Endothelial cell of umbilical vein (primary cell): ENCODE measurements around the gene LRRFIP2. TPM values are rescaled to one million over a fixed set of nuclear protein-coding genes. Genes with fewer than 3 reads are reported as not detected.

Experiments
- BruUV-seq: library from RNA; stranded (reverse); fragments of 400-500 nt; replicated peaks from 2 replicates; lab custom pipeline; 2021; lab: Mats Ljungman, UMichigan
- CTCF ChIA-PET: fragments of 300-600, 350-600 bp; sonication (Branson Sonifier 250); formaldehyde crosslinking; loops from one replicate; lab custom pipeline; 2021; ENCODE audit warnings: antibody characterized with exemption, inconsistent platforms; lab: Charles Lee
- POLR2A ChIA-PET: fragments of 300-600, 350-600 bp; sonication (Branson Sonifier 250); formaldehyde crosslinking; loops from one replicate; lab custom pipeline; 2021; ENCODE audit warnings: antibody characterized with exemption, inconsistent platforms; lab: Charles Lee
- DNase-seq: peaks from one replicate; pipeline ENCODE4 v3.0.0-alpha.2; 2011; ENCODE audit warnings: low read depth, low spot score
- FAIRE-seq: peaks from 2 replicates; lab custom pipeline; 2011; peaks lifted over from hg19 to GRCh38; lab: Jason Lieb, UNC
- H2AFZ ChIP-seq: 2 replicates; pipeline ENCODE4 v1.6.0; 2012; ENCODE audit warnings: low read depth, low read length, control low read depth, inconsistent platforms
- H3K27ac ChIP-seq: 2 replicates; pipeline ENCODE4 v1.5.1; 2011; ENCODE audit warnings: low read depth, mild to moderate bottlenecking, control low read depth, low read length, moderate library complexity; ENCODE audit not compliant: insufficient read depth
- H3K27me3 ChIP-seq, 2 experiments: 2 replicates each; pipeline versions ENCODE4 v1.6.0 to v1.6.1; 2011; ENCODE audit warnings: low read length in 2 of 2, mixed read lengths in 1 of 2; ENCODE audit not compliant: control insufficient read depth in 2 of 2, insufficient read depth in 2 of 2
- H3K36me3 ChIP-seq, 2 experiments: 2 replicates in 1 of 2; 3 replicates in 1 of 2; pipeline ENCODE4 v1.5.1; 2011; ENCODE audit warnings: low read length in 2 of 2, mild to moderate bottlenecking in 1 of 2, moderate library complexity in 1 of 2; ENCODE audit not compliant: control insufficient read depth in 2 of 2, insufficient read depth in 2 of 2; ENCODE audit errors: extremely low read depth in 1 of 2
- H3K4me1 ChIP-seq: 3 replicates; pipeline ENCODE4 v1.5.1; 2011; ENCODE audit warnings: mild to moderate bottlenecking, low read length; ENCODE audit not compliant: control insufficient read depth, insufficient read depth; ENCODE audit errors: extremely low read depth
- H3K4me2 ChIP-seq: 2 replicates; pipeline ENCODE4 v1.6.1; 2011; ENCODE audit warnings: low read length, control low read depth, mixed read lengths; ENCODE audit not compliant: insufficient read depth
- H3K4me3 ChIP-seq, 3 experiments: fragments of 200-600 bp in 1 of 3; sonication (generic), shearing (Covaris generic) in 1 of 3; replicated peaks in 1 of 3; 2 replicates each; pipeline ENCODE4 v1.5.1; 2011 to 2016; ENCODE audit warnings: control low read depth in 3 of 3, low read length in 3 of 3, mild to moderate bottlenecking in 2 of 3, inconsistent platforms in 1 of 3, low read depth in 1 of 3, moderate library complexity in 1 of 3; ENCODE audit not compliant: insufficient read depth in 1 of 3
- H3K79me2 ChIP-seq: 2 replicates; pipeline ENCODE4 v1.6.0; 2012; ENCODE audit warnings: low read length, inconsistent platforms; ENCODE audit not compliant: control insufficient read depth, insufficient read depth
- H3K9ac ChIP-seq: replicated peaks from 2 replicates; pipeline ENCODE3; 2011; ENCODE audit warnings: low read length, control low read depth; ENCODE audit not compliant: insufficient read depth; ENCODE audit errors: extremely low read depth
- H3K9me1 ChIP-seq: replicated peaks from 3 replicates; pipeline ENCODE4 v1.6.0; 2011; ENCODE audit warnings: mild to moderate bottlenecking, low read length; ENCODE audit not compliant: control insufficient read depth, insufficient read depth; ENCODE audit errors: extremely low read depth
- H3K9me3 ChIP-seq: replicated peaks from 2 replicates; pipeline ENCODE4 v1.5.1; 2012; ENCODE audit warnings: low read length, inconsistent platforms; ENCODE audit not compliant: control insufficient read depth, insufficient read depth
- H4K20me1 ChIP-seq: replicated peaks from 2 replicates; pipeline ENCODE3; 2011; ENCODE audit warnings: mild to moderate bottlenecking, low read length; ENCODE audit not compliant: control insufficient read depth, insufficient read depth; ENCODE audit errors: extremely low read depth
- CTCF ChIP-seq, 2 donors: IDR thresholded peaks; 1 replicate in 1 of 2; 2 replicates in 1 of 2; pipeline ENCODE4 v1.5.1; 2011; ENCODE audit warnings: low read length in 2 of 2, mild to moderate bottlenecking in 2 of 2, moderate library complexity in 2 of 2, control low read depth in 1 of 2, inconsistent platforms in 1 of 2, low read depth in 1 of 2; ENCODE audit not compliant: insufficient read depth in 1 of 2; ENCODE audit errors: extremely low read depth in 1 of 2
- EZH2 ChIP-seq: IDR thresholded peaks from 2 replicates; pipeline ENCODE4 v1.6.1; 2012; ENCODE audit warnings: borderline replicate concordance, low read depth, mild to moderate bottlenecking, moderate library complexity, low read length, inconsistent platforms; ENCODE audit not compliant: severe bottlenecking
- FOS ChIP-seq: IDR thresholded peaks from 2 replicates; pipeline ENCODE4 v1.6.1; 2011; ENCODE audit warnings: mild to moderate bottlenecking, low read length, moderate library complexity, borderline replicate concordance; ENCODE audit not compliant: insufficient read depth
- GATA2 ChIP-seq: IDR thresholded peaks from 2 replicates; pipeline ENCODE4 v1.7.0; 2011; ENCODE audit warnings: low read depth, mild to moderate bottlenecking, moderate library complexity, mixed read lengths, low read length; ENCODE audit not compliant: insufficient read length, insufficient read depth
- JUN ChIP-seq: IDR thresholded peaks from 2 replicates; pipeline ENCODE4 v1.6.1; 2011; ENCODE audit warnings: borderline replicate concordance, low read depth; ENCODE audit not compliant: insufficient read length, insufficient read depth
- MAX ChIP-seq: IDR thresholded peaks from 2 replicates; pipeline ENCODE4 v1.6.1; 2011; ENCODE audit not compliant: insufficient read depth, insufficient read length
- MYC ChIP-seq: IDR thresholded peaks from one replicate; pipeline ENCODE4 v1.6.1; 2011; ENCODE audit warnings: mild to moderate bottlenecking, low read depth, low read length
- POLR2A ChIP-seq: IDR thresholded peaks from 2 replicates; pipeline ENCODE4 v1.6.1; 2012; ENCODE audit warnings: low read depth, mild to moderate bottlenecking, control low read depth, low read length
- POLR2AphosphoS5 ChIP-seq: IDR thresholded peaks from 2 replicates; pipeline ENCODE4 v1.6.1; 2012; ENCODE audit warnings: low read depth, mild to moderate bottlenecking, control low read depth, low read length, moderate library complexity; ENCODE audit not compliant: insufficient read depth
- dilution Hi-C: fragments of 300-500 bp; cut with MboI; formaldehyde crosslinking; loops from one replicate; pipeline ENCODE4 v1.15.0; 2019; ENCODE audit warnings: low sequenced_read_pairs; ENCODE audit not compliant: extremely low pct_ligation_motif_present
- intact Hi-C: fragments of 100-400 bp; cut with micrococcal nuclease; formaldehyde crosslinking; loops from one replicate; pipeline ENCODE4 v1.10.0; 2022
- polyA plus RNA-seq, 4 experiments: library from polyadenylated mRNA; depleted of rRNA in 3 of 4; stranded (reverse) in 3 of 4; unstranded in 1 of 4; fragments of >200 nt; gene quantifications; 2 replicates each; pipeline versions ENCODE4 v1.2.1 to v1.2.3, GENCODE V29; 2011 to 2012; ENCODE audit warnings: missing spikeins in 1 of 4
- total RNA-seq: library from RNA; stranded (reverse); gene quantifications from 2 replicates; pipeline ENCODE4 v1.2.3, GENCODE V29; 2021

Gene LRRFIP2
- total and polyA plus RNA-seq, 2 donors (not counting 3 experiments of a cell fraction or from before 2014, with no cell fraction given) = 20.8 to 78.9 TPM

- intact Hi-C loops (no loop called here), dilution Hi-C loops (no loop called here)
- Histone ChIP-seq H3K9me1 (no peaks in the 10 kb centered on the region), H3K9me3 (no peaks in the 10 kb centered on the region), H3K4me1 (no peaks in the 10 kb centered on the region), H3K27me3 (no peaks in the 10 kb centered on the region), H3K79me2 (no peaks in the 10 kb centered on the region), H3K4me2 (no peak overlapping the region), H2AFZ (no peak overlapping the region), H3K36me3 (no peaks in the 10 kb centered on the region), H3K27ac (no peak overlapping the region), H3K9ac (no peak overlapping the region), H4K20me1 (no peaks in the 10 kb centered on the region), H3K4me3 (no peak overlapping the region)
- TF ChIP-seq CTCF (IDR thresholded peaks at IDR 0.05; ENCODE audit: extremely low read depth in 1 of 2, insufficient read depth in 1 of 2, low read depth in 1 of 2, low read length in 2 of 2) (no peak), POLR2AphosphoS5 (no peak), JUN (no peak), MAX (no peak), EZH2 (no peak), POLR2A (no peak), GATA2 (no peak), MYC (no peak), FOS (no peak)
- no peak for DNase-seq
- POLR2A ChIA-PET = no interaction called here
- no TSS peak for BruUV-seq
- CTCF ChIA-PET = no interaction called here
- FAIRE-seq = no peak
Observed at GRCh38 chr3:37198996-37199395, 24.6 kb upstream of the LRRFIP2 start.
